IPS-18c (cell line): ENCODE results near the gene ALPI.
"Not testable (repeated sequence)": the region's sequence is repeated elsewhere in the genome, so short reads cannot be mapped to it uniquely, and the experiment has no call there.

ENCODE experiments used
- H3K4me3 ChIP-seq: 2 replicates; pipeline ENCODE4 v1.7.0; 2013; ENCODE audit warnings: low read depth, mild to moderate bottlenecking, low read length, moderate library complexity; ENCODE audit not compliant: insufficient read depth
- H3K9me3 ChIP-seq: one replicate; pipeline ENCODE4 v1.6.1; 2013; ENCODE audit warnings: mild to moderate bottlenecking, low read length, moderate library complexity; ENCODE audit not compliant: control insufficient read depth, insufficient read depth

ALPI gene

DNA sequence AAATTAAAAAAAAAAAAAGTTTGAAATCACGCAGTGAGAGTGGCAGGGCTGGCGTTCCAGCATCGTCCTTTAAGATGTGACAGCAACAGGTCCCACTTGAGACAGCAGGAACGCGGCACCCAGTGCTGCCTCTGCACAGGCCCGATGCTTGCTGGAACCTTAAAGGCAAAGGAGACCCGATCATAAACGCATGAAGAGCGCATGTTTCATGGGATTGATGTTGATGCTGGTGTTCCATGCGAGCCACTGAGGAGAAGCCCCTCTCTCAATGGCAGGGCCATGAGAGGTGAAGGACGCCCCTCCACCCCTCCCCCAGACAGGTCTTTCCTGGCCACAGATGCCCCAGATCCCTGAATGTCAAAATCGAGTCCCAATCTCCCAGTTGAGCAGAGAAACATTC, 17.9 kb upstream of the ALPI start:
- Histone ChIP-seq H3K9me3 (no peaks in the 10 kb centered on the region), H3K4me3 (no peak overlapping the region)

DNA sequence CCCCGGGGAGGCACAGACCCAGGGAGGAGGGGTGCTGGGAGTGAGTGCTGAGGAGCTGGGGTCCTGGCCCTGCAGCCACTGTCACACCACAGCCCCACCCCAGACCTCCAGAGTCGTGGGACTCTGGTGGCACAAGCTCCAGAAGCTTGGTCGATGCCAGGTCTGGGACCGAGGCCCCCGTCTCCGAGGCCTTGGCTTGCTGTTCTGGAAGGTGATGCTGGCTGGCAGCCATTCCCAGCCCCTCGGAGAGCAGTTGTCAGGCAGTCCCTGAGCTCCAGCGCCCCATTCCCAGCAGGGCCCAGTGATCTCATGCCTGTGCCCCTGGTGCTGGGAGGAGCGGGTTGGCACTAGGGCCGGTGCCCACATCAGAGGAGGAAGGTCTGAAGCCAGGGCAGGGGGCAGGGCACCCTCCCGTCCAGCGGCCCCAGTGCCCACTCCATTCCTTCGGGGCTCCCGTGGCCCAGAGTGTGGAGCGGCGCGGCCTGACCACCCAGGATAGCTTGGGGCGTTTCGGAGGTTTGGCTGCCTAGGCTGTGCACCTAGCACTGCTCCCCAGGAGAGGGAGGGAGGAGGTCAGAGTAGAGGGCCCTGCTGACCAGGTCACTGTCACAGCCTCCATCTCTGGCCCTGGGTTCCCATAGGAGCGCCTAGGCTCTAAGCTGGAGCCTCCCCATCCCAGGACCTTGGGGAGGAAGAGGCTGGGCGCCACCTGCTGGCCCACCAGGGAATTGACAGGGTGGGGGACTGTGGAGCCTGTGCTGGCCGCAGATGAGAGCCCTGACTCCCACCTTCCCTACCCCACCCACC, 16.8 kb upstream of the ALPI start:
- H3K4me3 ChIP-seq, result no peak overlapping the region

DNA sequence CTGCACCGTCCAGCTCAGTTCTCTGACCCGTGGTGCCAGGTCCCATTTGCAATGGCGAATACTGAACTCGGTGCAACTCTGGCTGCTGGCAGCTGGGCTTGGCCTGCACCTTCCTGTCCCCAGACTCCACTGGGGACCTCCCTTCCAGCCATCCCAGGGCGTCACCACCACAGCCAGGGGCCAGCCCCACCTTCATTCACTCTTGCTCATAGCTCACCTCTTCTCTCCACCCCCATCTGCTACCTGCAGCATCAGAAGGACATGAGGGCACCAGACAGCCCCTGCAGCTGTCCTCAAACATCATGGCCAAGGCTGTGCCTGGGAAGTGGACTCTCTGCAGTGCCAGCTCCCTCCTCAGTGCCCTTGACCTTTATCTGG, 16.2 kb upstream of the ALPI start:
- H3K9me3 ChIP-seq, result no peaks in the 10 kb centered on the region
- no peak overlapping the region for H3K4me3 ChIP-seq

More for the DNA sequence above, 16.8 kb upstream of the ALPI start:
- no peaks in the 10 kb centered on the region for H3K9me3 ChIP-seq

DNA sequence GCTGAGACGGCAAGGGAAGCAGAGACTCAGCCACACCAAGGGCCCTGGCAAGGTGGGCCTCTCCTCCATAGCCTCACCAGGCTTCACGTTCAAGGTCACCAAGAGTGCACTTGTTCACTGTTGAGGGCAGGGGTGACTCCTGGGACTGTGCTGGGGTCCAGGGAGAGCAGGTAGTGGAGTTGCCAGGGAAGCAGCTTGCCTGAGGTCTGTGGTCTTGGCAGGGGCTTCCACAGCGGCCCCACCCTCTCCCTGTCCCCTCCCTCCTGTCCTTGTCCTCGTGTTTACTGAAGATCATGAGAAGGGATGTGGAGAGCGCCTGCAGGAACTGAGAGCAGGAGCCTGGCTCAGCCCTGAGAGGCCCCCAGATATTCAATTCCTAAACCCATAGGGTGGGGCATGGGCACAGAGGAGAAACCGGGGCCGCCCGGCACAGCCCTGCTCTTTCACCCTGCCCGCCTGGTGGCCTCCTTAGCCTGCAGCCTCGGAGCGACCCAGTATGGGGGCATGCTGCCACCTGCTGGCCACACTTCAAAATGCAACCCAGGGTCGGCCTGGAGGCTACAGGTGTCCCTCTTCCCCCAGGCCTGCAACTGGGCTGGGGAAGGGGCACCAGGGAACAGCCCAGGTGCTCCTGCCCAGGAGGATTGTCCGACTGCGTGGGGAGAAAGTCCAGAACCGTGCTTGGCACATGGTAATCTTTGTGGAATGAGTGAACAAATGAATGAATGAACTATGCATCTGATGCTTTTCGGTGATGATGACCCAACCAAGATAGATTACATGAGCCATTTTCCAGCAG, 15.5 kb upstream of the ALPI start:
- not testable (repeated sequence) for H3K9me3 ChIP-seq, H3K4me3 ChIP-seq

DNA sequence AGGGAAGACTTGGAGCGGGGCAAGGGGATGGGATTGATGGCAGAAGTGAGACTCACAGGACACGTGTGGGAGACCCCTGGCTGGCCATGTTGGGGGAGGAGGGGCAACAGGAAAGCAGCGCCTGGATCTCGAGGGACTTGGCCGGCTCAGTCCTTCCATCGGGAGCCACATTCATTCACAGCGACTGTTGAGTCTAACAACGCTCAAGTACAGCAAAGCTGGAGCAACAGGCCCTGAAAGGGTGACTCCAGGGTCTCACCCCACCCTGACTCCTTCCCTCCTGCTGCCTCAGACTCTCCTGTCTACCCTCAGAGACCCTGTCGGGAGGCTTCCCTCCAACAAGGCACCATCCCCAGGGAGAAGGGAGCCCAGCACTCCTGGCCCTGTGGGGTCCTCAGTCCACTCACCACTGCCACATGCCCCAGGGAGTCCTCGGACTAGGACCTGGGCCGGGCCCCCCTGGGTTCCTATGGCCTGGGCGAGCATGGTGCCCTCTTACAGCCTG, 14.8 kb upstream of the ALPI start:
- H3K9me3 ChIP-seq, result no peaks in the 10 kb centered on the region

DNA sequence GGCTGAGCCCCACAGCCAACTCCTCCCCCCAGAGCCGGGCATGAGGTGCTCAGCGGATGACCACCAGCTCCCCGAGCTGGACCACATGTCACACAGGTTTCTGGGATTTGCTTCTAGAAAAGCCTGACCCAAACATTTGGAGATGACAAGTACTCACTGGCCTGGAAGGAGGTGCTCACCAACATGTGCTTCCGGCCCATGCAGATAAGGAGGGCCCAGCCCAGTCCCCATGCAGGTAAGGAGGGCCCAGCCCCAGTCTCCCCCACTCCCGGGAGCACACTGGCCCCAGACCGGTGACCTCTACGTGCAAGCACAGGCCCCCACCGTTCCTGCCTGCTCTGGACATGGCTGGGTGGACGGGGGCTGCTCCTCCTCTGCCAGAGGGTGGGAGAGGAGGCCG, 14.0 kb upstream of the ALPI start:
- not testable (repeated sequence) for H3K9me3 ChIP-seq, H3K4me3 ChIP-seq

More for the DNA sequence above, 14.8 kb upstream of the ALPI start:
- H3K4me3 ChIP-seq, result no peak overlapping the region

DNA sequence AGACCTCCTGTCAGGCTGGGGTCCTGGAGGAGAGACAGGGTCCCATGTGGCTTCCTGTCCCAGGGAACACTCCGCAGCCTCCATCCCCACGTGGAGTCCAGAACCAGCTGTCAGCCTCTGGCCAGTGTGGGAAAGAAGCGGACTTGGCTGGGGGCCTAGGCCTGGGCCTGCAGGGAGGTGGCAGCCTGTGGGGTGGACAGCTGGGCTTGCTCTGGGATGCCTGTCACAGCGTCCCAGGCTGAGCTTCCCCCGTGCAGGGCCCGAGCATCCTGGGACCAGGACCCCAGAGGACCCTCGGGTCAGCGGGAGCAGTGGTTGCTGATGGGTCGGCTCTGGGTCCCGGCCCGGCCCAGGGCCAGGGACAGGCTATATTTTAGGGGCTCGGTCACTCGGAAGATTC, 13.5 kb upstream of the ALPI start:
- H3K4me3 ChIP-seq, H3K9me3 ChIP-seq: not testable (repeated sequence)

DNA sequence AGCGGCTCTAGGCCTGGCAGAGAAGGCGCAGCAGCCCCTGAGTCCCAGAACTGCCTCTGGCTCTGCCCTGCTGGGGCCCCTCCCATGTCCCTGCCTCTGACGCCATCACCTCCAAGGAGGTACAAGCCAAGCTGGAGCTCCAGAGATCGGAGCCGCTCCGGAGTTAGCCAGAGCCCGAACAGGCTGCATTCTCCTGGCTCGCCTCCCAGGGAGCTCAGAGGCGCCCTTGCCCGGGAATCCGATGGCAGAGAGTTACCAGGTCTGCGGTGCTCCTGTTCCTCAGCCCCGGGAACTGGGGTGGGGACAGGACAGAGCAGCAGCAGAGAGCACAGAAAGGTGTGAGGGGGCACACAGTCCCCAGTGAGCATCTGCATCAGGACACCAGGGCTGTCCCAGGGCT, 12.9 kb upstream of the ALPI start:
- H3K4me3 ChIP-seq, H3K9me3 ChIP-seq: not testable (repeated sequence)

DNA sequence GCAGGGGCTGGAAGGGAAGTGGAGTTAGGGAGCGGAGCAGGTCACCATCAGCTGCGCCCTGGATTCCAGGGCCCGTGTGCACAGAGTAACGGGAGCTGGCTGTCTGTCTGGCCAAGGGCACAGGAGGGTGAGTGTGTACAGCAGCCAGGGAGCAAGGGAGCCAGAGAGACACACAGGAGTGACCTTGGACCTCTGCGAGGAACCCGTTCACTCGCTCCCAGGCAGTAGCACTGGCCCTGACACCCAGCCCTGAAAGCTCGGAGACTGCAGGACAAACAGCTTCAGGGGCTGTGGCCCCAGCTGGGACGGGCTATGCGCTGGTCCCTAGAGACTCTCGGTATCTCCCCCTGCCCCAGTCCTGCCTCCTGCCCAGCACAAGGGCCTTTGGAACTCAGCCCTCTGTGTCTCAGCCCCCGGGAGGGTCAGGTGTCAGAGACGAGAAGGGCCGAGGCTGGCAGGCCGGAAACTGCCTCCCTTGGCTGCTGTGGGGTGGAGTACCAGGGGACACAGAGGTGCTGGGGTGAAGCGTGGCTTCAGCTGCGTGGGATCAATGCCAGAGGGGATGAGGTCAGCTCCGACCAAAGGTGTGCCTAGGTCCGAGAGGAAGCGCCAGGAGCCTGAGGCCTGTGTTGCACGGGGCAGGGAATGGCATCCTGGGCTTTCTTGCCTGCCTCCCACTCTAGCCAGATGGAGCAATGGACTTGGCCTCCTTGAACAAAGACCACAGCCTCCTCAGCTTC, 12.1 kb upstream of the ALPI start:
- not testable (repeated sequence) for H3K4me3 ChIP-seq, H3K9me3 ChIP-seq

DNA sequence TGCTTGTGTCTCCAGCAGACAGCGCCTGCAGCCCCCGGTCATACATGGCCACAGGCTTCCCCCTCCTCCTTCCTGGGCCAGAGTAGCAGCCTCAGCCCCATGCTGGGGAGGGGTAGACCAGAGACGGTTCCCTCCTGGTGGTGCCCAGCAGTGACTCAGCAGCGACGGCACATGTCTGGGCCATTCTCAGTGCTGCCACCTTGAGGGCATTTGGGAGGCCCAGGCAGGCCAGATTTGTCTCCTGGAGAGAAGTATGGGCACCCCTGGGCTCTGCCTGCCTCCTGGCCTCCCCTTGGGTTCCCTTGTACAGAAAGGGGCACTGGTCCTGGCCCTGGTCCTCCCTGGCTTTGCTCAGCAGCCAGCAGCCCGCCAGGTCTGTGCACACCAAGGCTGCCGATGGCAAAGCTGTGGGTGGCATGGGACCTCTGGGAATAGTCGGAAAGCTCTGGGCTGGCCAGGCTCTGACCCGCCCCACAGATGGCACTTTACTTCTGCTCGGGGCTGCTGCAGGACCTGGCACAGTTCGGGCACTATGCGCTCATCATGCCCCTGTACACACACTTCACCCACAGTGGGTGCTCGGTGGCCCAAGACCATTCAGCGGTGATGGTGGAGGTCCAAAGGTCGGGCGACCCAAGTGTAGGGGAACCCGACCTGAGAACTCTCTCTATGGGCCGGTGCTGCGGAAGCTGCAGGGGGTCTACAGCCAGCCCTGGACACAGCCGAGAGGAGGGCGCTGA, 11.4 kb upstream of the ALPI start:
- H3K4me3 ChIP-seq, result no peak overlapping the region
- H3K9me3 ChIP-seq, result no peaks in the 10 kb centered on the region

DNA sequence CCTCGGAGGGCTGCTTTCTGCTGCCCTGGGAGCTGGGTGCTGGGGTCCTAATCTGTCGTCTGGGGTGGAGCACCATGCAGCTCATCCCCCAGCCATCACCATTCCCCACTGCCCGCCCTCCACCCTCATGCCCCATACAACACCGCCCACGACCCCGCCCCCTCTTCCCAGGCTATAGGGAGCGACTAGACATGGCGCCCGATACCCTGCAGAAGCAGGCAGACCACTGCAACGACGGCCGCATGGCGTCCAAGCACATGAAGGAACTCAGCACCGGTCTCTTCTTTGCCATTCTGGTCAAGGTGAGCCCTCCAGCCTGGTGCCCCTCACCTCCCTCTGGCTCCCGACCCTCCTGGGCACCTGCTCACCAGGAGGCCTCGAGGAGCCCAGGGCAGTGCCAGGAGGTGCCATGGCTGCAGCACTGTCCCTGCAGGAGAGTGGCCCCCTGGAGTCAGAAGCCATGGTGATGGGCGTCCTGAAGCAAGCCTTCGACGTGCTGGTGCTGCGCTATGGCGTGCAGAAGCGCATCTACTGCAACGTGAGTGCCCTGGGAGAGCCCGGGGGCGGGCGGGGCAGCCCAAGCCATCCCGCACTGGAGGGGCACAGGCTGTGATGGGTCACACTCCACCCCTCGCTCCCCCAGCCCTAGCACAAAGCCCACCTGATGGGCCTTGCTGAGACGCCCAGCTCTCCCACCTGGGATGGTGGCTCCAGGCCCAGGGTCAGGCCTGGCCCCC, 10.6 kb upstream of the ALPI start:
- H3K4me3 ChIP-seq, H3K9me3 ChIP-seq: not testable (repeated sequence)

DNA sequence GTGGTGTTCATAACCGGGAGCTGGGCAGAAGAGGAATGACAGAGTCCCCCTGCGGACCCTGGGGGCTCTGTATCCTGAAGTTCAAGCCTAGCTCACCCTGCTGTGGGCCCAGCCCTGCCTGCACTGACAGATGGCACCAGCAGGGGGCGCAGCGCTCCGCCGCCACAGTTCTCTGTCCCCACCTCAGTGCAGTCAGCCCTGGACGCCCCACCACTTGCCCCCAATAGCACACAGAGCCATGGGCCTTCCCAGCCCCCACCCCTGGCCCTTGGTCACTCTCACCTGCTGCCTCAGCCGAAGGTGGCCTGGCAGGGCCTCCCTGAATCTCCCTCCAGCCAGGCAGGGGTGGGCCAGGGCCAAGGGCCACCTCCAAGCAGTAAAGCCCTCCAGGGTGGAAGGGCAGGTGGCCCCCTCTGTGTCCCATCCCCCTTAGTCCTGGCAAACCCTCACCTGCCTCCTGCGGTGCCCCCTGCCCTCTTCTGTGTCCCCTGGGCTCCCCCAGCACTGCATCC, 9.6 kb upstream of the ALPI start:
- not testable (repeated sequence) for H3K4me3 ChIP-seq

DNA sequence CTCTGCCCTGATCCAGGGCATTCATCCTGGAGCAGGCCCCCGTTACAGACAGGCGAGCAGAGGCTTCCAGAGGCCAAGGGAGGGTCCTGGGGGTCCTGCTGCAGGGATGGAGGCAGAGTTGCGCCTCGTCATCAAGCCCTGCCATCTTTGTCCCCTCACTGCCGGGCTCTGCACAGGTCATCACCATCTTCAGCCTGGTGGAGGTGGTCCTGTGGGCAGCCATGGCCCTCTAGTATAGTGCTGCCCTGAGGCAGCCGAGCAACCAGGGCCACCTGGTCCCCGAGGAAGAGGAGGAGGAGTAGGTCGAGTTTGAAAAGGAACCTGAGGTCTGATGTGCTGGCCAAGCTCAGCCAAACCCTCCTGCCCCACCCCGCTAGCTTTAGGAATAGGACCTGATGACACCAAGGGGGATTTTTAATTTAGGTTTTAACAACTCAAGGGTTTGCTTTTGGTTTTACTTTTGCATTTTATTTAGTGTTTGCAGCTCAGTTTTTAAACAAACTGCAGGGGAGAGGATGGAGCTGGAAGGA, 8.8 kb upstream of the ALPI start:
- H3K9me3 ChIP-seq, result no peaks in the 10 kb centered on the region
- H3K4me3 ChIP-seq, result no peak overlapping the region

More for the DNA sequence above, 9.6 kb upstream of the ALPI start:
- not testable (repeated sequence) for H3K9me3 ChIP-seq

DNA sequence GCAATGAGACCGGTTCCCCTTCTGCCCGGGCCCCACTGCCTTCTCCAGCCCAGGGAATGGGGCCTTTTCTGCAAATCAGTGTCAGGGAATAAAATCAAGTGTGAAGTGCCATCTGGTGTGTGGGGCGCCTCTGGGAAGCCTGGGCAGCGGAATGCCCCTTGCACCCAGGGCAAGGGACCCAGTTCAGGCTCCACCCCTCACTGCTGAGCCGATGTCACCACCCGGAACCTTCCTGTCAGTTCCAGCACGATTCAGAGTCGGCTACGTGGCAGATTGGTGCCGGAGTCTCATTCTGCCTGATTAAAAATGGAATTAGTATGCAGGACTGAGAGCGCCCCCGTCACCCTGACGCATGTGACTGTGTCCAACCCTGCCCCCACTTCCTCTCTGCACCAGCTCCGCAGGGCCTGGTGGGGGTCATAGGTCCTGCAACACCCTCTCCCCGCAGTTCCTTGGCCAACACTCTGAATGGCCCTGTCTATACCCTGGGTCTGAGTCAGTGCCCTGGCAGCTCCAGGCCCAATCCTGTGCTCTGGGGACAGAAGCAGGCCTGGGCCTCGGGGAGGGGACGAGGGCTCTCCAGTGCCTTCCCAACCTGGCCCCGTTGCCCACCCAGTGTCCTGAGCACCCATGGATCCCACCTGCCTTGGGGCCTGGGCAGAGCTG, 8.2 kb upstream of the ALPI start:
- Histone ChIP-seq H3K9me3 (no peaks in the 10 kb centered on the region), H3K4me3 (no peak overlapping the region)

DNA sequence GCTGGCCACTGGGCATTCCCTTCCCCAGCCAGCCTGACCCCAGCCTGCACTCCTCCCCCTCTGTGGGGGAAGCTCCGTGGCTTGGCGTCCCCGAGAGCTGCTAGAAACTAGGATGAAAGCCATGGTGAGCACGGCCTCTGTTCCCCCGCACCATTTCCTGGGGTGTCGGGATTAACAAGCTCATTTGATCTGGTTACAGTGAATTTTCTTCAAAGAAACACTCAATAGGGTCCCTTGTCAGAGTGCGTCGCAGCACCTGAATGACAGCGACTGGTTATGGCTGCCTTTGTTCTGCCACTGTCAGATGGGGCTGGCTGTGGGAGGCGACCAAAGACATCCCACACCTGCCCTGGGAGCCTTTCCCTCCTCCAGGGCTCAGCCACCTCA, 7.7 kb upstream of the ALPI start:
- H3K9me3 ChIP-seq, result no peaks in the 10 kb centered on the region
- no peak overlapping the region for H3K4me3 ChIP-seq

DNA sequence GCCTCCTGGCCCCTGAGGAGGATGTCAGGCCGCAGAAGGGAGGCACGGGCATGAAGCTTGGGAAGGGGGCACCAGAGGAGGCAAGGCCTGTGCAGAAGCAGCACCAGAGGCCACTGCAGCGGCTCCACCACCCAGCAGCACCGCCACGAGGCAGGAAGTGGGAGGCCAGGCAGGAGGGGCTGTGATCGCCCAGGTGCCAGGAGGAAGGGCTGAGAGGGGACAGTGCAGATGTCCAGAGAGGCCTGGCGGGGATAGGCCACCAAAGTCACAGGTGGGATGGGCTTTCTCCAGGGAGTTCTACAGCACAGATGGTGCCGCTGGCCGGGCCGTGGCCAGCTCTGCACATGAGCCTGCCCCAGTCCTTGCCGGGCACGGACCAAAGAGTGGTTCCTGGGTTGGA, 6.0 kb upstream of the ALPI start:
- Histone ChIP-seq H3K4me3 (no peak overlapping the region), H3K9me3 (no peaks in the 10 kb centered on the region)
